Measurements from ENCODE around the gene ZKSCAN4.

Gene ZKSCAN4

GRCh38 chr6:28250747-28251146 lies 1.3 kb downstream of the ZKSCAN4 start:
- DNase-seq, result no peak

- DNase-seq, result no peak
These were observed 3.2 kb downstream of the ZKSCAN4 start for GRCh38 chr6:28248916-28249315.

- DNase-seq, result no peak
These were observed 6.7 kb downstream of the ZKSCAN4 start for GRCh38 chr6:28245206-28245941.

- DNase-seq, result no peak
These were observed 8.1 kb downstream of the ZKSCAN4 start for GRCh38 chr6:28243946-28244345.

- no peak for DNase-seq
These were observed 11.6 kb downstream of the ZKSCAN4 start for GRCh38 chr6:28240471-28240870.

GRCh38 chr6:28239636-28240035 lies 12.4 kb downstream of the ZKSCAN4 start:
- DNase-seq, result no peak

GRCh38 chr6:28235912-28236452 lies 16.1 kb downstream of the ZKSCAN4 start:
- no peak for DNase-seq

- DNase-seq, result no peak
These were observed 19.3 kb downstream of the ZKSCAN4 start for GRCh38 chr6:28232785-28233184.

- DNase-seq, result no peak
These were observed 25.6 kb downstream of the ZKSCAN4 start for GRCh38 chr6:28226460-28226859.

GRCh38 chr6:28225056-28225834 lies 26.8 kb downstream of the ZKSCAN4 start, which contains the start of gene ZSCAN9:
ZSCAN9 (plus strand) TSS chr6:28225275; CDS start chr6:28227085, 1,810 bp downstream.
- DNase-seq, result peak; percentile 11 to 85 (median 58)

GRCh38 chr6:28224131-28225055 lies 27.7 kb downstream of the ZKSCAN4 start:
- DNase-seq, result no peak

GRCh38 chr6:28220257-28221133 lies 31.6 kb downstream of the ZKSCAN4 start:
- DNase-seq, result no peak

- DNase-seq, result peak in 47 of 51 donors; percentile 6 to 77 (median 42)
These were observed 33.5 kb downstream of the ZKSCAN4 start for GRCh38 chr6:28218312-28219248.

- DNase-seq, result no peak
These were observed 34.2 kb downstream of the ZKSCAN4 start for GRCh38 chr6:28217890-28218289.

- DNase-seq, result no peak
These were observed 36.6 kb downstream of the ZKSCAN4 start for GRCh38 chr6:28215425-28215824.

GRCh38 chr6:28213213-28213523 lies 38.9 kb downstream of the ZKSCAN4 start:
- no peak for DNase-seq

- no peak for DNase-seq
These were observed 39.4 kb downstream of the ZKSCAN4 start for GRCh38 chr6:28212510-28213212.

GRCh38 chr6:28211840-28212509 lies 40.1 kb downstream of the ZKSCAN4 start:
- no peak for DNase-seq
